PFSK-1 (cell line): ENCODE results near the gene SAMD10.

Source experiments
- SIN3A ChIP-seq: IDR thresholded peaks from 2 replicates; pipeline ENCODE4 v1.6.1; 2012; ENCODE audit warnings: mild to moderate bottlenecking, low read length, moderate library complexity, borderline replicate concordance; ENCODE audit not compliant: insufficient read depth
- TF ChIP-seq, protein P1 (sequence below), 2 experiments: IDR thresholded peaks; 2 replicates each; pipeline versions ENCODE4 v1.6.1 to v1.8.0; 2011 to 2012; ENCODE audit warnings: low read depth in 2 of 2, low read length in 2 of 2, control low read depth in 1 of 2, inconsistent platforms in 1 of 2, mild to moderate bottlenecking in 1 of 2, moderate library complexity in 1 of 2; ENCODE audit not compliant: insufficient read depth in 1 of 2

GRCh38 chr20:63977739-63978276 lies 1.6 kb downstream of the SAMD10 start:
- TF ChIP-seq SIN3A: no peak
- TF ChIP-seq, protein P1, sequence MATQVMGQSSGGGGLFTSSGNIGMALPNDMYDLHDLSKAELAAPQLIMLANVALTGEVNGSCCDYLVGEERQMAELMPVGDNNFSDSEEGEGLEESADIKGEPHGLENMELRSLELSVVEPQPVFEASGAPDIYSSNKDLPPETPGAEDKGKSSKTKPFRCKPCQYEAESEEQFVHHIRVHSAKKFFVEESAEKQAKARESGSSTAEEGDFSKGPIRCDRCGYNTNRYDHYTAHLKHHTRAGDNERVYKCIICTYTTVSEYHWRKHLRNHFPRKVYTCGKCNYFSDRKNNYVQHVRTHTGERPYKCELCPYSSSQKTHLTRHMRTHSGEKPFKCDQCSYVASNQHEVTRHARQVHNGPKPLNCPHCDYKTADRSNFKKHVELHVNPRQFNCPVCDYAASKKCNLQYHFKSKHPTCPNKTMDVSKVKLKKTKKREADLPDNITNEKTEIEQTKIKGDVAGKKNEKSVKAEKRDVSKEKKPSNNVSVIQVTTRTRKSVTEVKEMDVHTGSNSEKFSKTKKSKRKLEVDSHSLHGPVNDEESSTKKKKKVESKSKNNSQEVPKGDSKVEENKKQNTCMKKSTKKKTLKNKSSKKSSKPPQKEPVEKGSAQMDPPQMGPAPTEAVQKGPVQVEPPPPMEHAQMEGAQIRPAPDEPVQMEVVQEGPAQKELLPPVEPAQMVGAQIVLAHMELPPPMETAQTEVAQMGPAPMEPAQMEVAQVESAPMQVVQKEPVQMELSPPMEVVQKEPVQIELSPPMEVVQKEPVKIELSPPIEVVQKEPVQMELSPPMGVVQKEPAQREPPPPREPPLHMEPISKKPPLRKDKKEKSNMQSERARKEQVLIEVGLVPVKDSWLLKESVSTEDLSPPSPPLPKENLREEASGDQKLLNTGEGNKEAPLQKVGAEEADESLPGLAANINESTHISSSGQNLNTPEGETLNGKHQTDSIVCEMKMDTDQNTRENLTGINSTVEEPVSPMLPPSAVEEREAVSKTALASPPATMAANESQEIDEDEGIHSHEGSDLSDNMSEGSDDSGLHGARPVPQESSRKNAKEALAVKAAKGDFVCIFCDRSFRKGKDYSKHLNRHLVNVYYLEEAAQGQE (IDR thresholded peaks at IDR 0.05; ENCODE audit: insufficient read depth in 1 of 2, low read depth in 2 of 2, low read length in 2 of 2): no peak
